ENCODE results near the gene GIGYF2.

DNA sequence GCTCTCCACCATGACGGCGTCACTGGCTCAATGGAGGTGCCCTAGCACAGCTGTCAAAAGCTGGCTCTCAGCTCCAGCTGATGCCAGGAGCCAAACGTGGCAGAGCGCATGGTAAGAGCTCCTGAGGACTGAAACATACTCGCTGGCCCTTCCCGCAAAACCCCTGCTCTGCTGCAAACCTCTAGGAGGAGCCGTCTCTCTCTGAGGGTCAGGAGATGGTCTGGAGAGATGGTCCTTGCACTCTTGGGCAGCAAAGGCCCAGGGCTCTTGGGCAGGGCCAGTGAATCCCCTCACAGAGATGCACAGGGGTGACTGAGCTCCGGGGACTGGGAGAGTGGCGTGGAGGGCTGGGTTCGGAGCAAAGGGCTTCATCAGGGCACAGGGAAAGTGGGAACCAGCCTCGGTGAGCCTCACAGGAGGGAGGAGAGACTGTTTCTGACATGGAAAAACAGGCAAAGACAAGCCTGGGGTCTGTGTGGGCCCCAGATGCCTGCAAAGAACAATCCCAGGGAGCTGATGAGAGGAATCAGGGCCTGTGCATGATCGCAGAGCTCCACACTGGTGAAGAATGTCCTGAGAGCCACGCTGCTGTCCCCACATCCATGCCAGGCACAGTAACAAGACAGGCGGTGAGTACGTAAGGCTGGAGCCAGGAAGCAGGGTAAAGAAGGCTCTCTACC is 190.2 kb downstream of the GIGYF2 start:
- TF ChIP-seq, protein P1, sequence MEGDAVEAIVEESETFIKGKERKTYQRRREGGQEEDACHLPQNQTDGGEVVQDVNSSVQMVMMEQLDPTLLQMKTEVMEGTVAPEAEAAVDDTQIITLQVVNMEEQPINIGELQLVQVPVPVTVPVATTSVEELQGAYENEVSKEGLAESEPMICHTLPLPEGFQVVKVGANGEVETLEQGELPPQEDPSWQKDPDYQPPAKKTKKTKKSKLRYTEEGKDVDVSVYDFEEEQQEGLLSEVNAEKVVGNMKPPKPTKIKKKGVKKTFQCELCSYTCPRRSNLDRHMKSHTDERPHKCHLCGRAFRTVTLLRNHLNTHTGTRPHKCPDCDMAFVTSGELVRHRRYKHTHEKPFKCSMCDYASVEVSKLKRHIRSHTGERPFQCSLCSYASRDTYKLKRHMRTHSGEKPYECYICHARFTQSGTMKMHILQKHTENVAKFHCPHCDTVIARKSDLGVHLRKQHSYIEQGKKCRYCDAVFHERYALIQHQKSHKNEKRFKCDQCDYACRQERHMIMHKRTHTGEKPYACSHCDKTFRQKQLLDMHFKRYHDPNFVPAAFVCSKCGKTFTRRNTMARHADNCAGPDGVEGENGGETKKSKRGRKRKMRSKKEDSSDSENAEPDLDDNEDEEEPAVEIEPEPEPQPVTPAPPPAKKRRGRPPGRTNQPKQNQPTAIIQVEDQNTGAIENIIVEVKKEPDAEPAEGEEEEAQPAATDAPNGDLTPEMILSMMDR (IDR thresholded peaks at IDR 0.05) = no peak
- no peak for TF ChIP-seq ZFX (IDR thresholded peaks at IDR 0.05; ENCODE audit: borderline replicate concordance)
